ENCODE measurements around the gene CLCN4. TPM values are rescaled to one million over a fixed set of nuclear protein-coding genes. Genes with fewer than 3 reads are reported as not detected.

CLCN4 gene
- total and polyA plus RNA-seq, 10 of the 15 experiments (the other 5 are each of a cell fraction or from before 2014, with no cell fraction given), result 0.90 to 6.9 (median 2.9) TPM

GRCh38 chrX:10140264-10140663 is 16.5 kb upstream of the CLCN4 start:
- ChIA-PET CTCF (no interaction called here), POLR2A (no interaction called here), SMC1A (ENCODE audit: uncharacterized antibody, unreplicated experiment) (no interaction called here), RAD21 (ENCODE audit: unreplicated experiment) (no interaction called here)
- H2AFZ ChIP-seq (ENCODE audit: control insufficient read depth, low read depth, low read length), result no peak overlapping the region
- H3K27me3 ChIP-seq (replicated peaks in 1 of 2; ENCODE audit: control insufficient read depth in 2 of 2, insufficient read depth in 2 of 2, low read length in 1 of 2), result no peaks in the 10 kb centered on the region
- in situ Hi-C loops (cut with MboI), result no loop called here
- DNase-seq (ENCODE audit: low read depth, low spot score), result no peak
- no peak overlapping the region for H3K4me2 ChIP-seq (ENCODE audit: control insufficient read depth, insufficient read depth)
- H3K36me3 ChIP-seq (ENCODE audit: control insufficient read depth in 2 of 2, insufficient read depth in 2 of 2, low read length in 1 of 2), result no peaks in the 10 kb centered on the region; a peak in 1 of 4 replicates
- BruUV-seq (replicated peaks), result no TSS peak
- no peak for FAIRE-seq
- H3K79me2 ChIP-seq (ENCODE audit: control insufficient read depth, insufficient read depth, low read length), result no peaks in the 10 kb centered on the region
- no peak overlapping the region for H3K27ac ChIP-seq (ENCODE audit: control insufficient read depth, insufficient read depth)
- H3K4me1 ChIP-seq (ENCODE audit: control insufficient read depth, insufficient read depth, low read length), result no peaks in the 10 kb centered on the region
- no peaks in the 10 kb centered on the region for H4K20me1 ChIP-seq (ENCODE audit: control insufficient read depth, insufficient read depth)
- no peak overlapping the region for H3K9ac ChIP-seq (ENCODE audit: control insufficient read depth, insufficient read depth, low read length)
- intact Hi-C loops (cut with micrococcal nuclease; ENCODE audit: unreplicated experiment), result no loop called here
- no peak overlapping the region for H3K4me3 ChIP-seq
- 75% methylated on average over 7 of the region's 7 CpGs for WGBS (ENCODE audit: insufficient coverage, insufficient replicate concordance, low lambda C conversion rate, missing lambda C conversion rate)
- no peaks in the 10 kb centered on the region for H3K9me3 ChIP-seq (replicated peaks; ENCODE audit: control insufficient read depth, insufficient read depth, low read length)
- no peak for ATAC-seq
- TF ChIP-seq POLR2AphosphoS5 (IDR thresholded peaks at IDR 0.05; ENCODE audit: low read length) (no peak), LARP7 (IDR thresholded peaks at IDR 0.05) (no peak), JUND (IDR thresholded peaks at IDR 0.05; ENCODE audit: low read depth, low read length) (no peak), BCL11A (IDR thresholded peaks at IDR 0.05; ENCODE audit: low read depth, low read length) (no peak), ETV6 (conservative IDR thresholded peaks at IDR 0.05 in 1 of 2, IDR thresholded peaks at IDR 0.05 in 1 of 2; ENCODE audit: borderline replicate concordance in 1 of 2, low read depth in 1 of 2) (no peak), SMAD1 (IDR thresholded peaks at IDR 0.05; ENCODE audit: low read depth, partially characterized antibody) (no peak), EZH2 (IDR thresholded peaks at IDR 0.05; ENCODE audit: borderline replicate concordance, control insufficient read depth, low read depth, low read length) (no peak), SIN3A (IDR thresholded peaks at IDR 0.05; ENCODE audit: low read depth, low read length) (no peak), MTA3 (IDR thresholded peaks at IDR 0.05; ENCODE audit: borderline replicate concordance, low read length) (no peak), E4F1 (IDR thresholded peaks at IDR 0.05; ENCODE audit: borderline replicate concordance, partially characterized antibody) (no peak), NBN (IDR thresholded peaks at IDR 0.05) (no peak), BACH1 (IDR thresholded peaks at IDR 0.05; ENCODE audit: borderline replicate concordance) (no peak), ZNF24 (IDR thresholded peaks at IDR 0.05) (no peak), RELA (IDR thresholded peaks at IDR 0.05; ENCODE audit: borderline replicate concordance, partially characterized antibody) (no peak), ZBTB4 (CRISPR knock-in tag; IDR thresholded peaks at IDR 0.05) (no peak), RAD51 (IDR thresholded peaks at IDR 0.05) (no peak)
- TF ChIP-seq, protein P1, sequence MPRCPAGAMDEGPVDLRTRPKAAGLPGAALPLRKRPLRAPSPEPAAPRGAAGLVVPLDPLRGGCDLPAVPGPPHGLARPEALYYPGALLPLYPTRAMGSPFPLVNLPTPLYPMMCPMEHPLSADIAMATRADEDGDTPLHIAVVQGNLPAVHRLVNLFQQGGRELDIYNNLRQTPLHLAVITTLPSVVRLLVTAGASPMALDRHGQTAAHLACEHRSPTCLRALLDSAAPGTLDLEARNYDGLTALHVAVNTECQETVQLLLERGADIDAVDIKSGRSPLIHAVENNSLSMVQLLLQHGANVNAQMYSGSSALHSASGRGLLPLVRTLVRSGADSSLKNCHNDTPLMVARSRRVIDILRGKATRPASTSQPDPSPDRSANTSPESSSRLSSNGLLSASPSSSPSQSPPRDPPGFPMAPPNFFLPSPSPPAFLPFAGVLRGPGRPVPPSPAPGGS (IDR thresholded peaks at IDR 0.05; ENCODE audit: borderline replicate concordance, insufficient read depth, low read depth, low read length, poor library complexity, severe bottlenecking), result no peak
- TF ChIP-seq, protein P2, sequence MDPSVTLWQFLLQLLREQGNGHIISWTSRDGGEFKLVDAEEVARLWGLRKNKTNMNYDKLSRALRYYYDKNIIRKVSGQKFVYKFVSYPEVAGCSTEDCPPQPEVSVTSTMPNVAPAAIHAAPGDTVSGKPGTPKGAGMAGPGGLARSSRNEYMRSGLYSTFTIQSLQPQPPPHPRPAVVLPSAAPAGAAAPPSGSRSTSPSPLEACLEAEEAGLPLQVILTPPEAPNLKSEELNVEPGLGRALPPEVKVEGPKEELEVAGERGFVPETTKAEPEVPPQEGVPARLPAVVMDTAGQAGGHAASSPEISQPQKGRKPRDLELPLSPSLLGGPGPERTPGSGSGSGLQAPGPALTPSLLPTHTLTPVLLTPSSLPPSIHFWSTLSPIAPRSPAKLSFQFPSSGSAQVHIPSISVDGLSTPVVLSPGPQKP (IDR thresholded peaks at IDR 0.05; ENCODE audit: low read depth, low read length), result no peak

All from GM12878 (cell line).